ENCODE data around the gene FBXO47. TPM values are rescaled to one million over a fixed set of nuclear protein-coding genes. Genes with fewer than 3 reads are reported as not detected.

The FBXO47 gene
- polyA plus RNA-seq, 1 donor = not detected

Other genes with a start within 250 kb of the FBXO47 start
- 16.9 TPM for gene CISD3, start 237.1 kb downstream of the FBXO47 start, polyA plus RNA-seq (ENCODE audit: insufficient read length)
- gene PCGF2, start 219.1 kb downstream of the FBXO47 start, polyA plus RNA-seq (ENCODE audit: insufficient read length) = 30.6 TPM
- gene PSMB3, start 214.7 kb downstream of the FBXO47 start, polyA plus RNA-seq (ENCODE audit: insufficient read length) = 73.3 TPM
- 65.2 TPM for gene PIP4K2B, start 167.8 kb downstream of the FBXO47 start, polyA plus RNA-seq (ENCODE audit: insufficient read length)
- 13.9 TPM for gene CWC25, start 142.1 kb downstream of the FBXO47 start, polyA plus RNA-seq (ENCODE audit: insufficient read length)
- 3,022 TPM for gene RPL23, start 113.7 kb downstream of the FBXO47 start, polyA plus RNA-seq (ENCODE audit: insufficient read length)
- gene LASP1, start 97.3 kb downstream of the FBXO47 start, polyA plus RNA-seq (ENCODE audit: insufficient read length) = 73.6 TPM
- gene PLXDC1, start 184.2 kb upstream of the FBXO47 start, polyA plus RNA-seq (ENCODE audit: insufficient read length) = 5.0 TPM
- gene ARL5C, start 198.8 kb upstream of the FBXO47 start, polyA plus RNA-seq (ENCODE audit: insufficient read length) = 0.59 TPM
- gene CACNB1, start 230.3 kb upstream of the FBXO47 start, polyA plus RNA-seq (ENCODE audit: insufficient read length) = 232 TPM
- 2,814 TPM for gene RPL19, start 232.9 kb upstream of the FBXO47 start, polyA plus RNA-seq (ENCODE audit: insufficient read length)

Data from forelimb muscle (tissue), 1 donor.